Activated CD8-positive, alpha-beta T cell treated with anti-CD3 and anti-CD28 coated beads for 36 hours (primary cell): Measurements from ENCODE around the gene LCA5. TPM values are rescaled to one million over a fixed set of nuclear protein-coding genes. Genes with fewer than 3 reads are reported as not detected.

Source experiments
- ATAC-seq: fragments of 200-7000 bp; cut with Tn5 transposase; one replicate; pipeline ENCODE4 v1.10.0; 2021; ENCODE audit warnings: mild to moderate bottlenecking, moderate library complexity
- CTCF ChIA-PET: fragments of 350-600 bp; sonication (Branson Sonifier 250); formaldehyde crosslinking; loops from one replicate; lab custom pipeline; 2021; ENCODE audit warnings: antibody characterized with exemption; lab: Charles Lee
- POLR2A ChIA-PET: fragments of 350-600 bp; sonication (Branson Sonifier 250); formaldehyde crosslinking; loops from one replicate; lab custom pipeline; 2021; ENCODE audit warnings: antibody characterized with exemption; lab: Charles Lee
- DNase-seq: peaks from one replicate; pipeline ENCODE4 v3.0.0-alpha.2; 2020
- H3K27ac Mint-ChIP-seq: one replicate; pipeline ENCODE4 v1.8.0; 2021; ENCODE audit warnings: mild to moderate bottlenecking, mixed read lengths
- H3K27me3 Mint-ChIP-seq: one replicate; pipeline ENCODE4 v1.8.0; 2021; ENCODE audit warnings: mixed read lengths
- H3K36me3 Mint-ChIP-seq: one replicate; pipeline ENCODE4 v1.8.0; 2021; ENCODE audit warnings: low read depth, mixed read lengths
- H3K4me1 Mint-ChIP-seq: one replicate; pipeline ENCODE4 v1.8.0; 2021; ENCODE audit warnings: low read depth, mixed read lengths
- H3K4me3 Mint-ChIP-seq: one replicate; pipeline ENCODE4 v1.8.0; 2021; ENCODE audit warnings: mild to moderate bottlenecking, moderate library complexity, mixed read lengths
- H3K9me3 Mint-ChIP-seq: one replicate; pipeline ENCODE4 v1.8.0; 2021; ENCODE audit warnings: mixed read lengths
- CTCF ChIP-seq: fragments of 200-600 bp; IDR thresholded peaks from one replicate; pipeline ENCODE4 v1.8.0; 2022; ENCODE audit warnings: antibody characterized with exemption, mild to moderate bottlenecking
- intact Hi-C: fragments of 100-400 bp; cut with micrococcal nuclease; formaldehyde crosslinking; loops from one replicate; pipeline ENCODE4 v1.10.0; 2022
- total RNA-seq, 2 experiments: library from RNA; stranded (reverse); gene quantifications; one replicate each; pipeline ENCODE4 v1.2.3, GENCODE V29; 2021

LCA5 gene
- total RNA-seq, 2 experiments from 2014 or later = 0.07 TPM; not detected in 1

- H3K4me3 Mint-ChIP-seq = no peak overlapping the region
- POLR2A ChIA-PET = no interaction called here
- DNase-seq (no peak), ATAC-seq (no peak)
- H3K27me3 Mint-ChIP-seq = no peaks in the 10 kb centered on the region
- no peaks in the 10 kb centered on the region for H3K36me3 Mint-ChIP-seq
- no peak for TF ChIP-seq CTCF
- H3K4me1 Mint-ChIP-seq = no peaks in the 10 kb centered on the region
- no peak overlapping the region for H3K27ac Mint-ChIP-seq
- CTCF ChIA-PET = interaction anchor here (1.1 to 1.5 kb wide), 2 partner anchors 140 to 294 kb away, joined by 3 read pairs; no protein-coding TSS in a partner anchor
- H3K9me3 Mint-ChIP-seq = peaks cover 4% of the 10 kb centered on the region
- intact Hi-C loops = loop anchor here (5.0 kb wide), 1 partner anchor 138 kb away; no protein-coding TSS in a partner anchor
Observed at GRCh38 chr6:79574174-79574573, 36.9 kb upstream of the LCA5 start.

- Mint-ChIP-seq H3K4me3 (no peak overlapping the region), H3K27ac (no peak overlapping the region), H3K4me1 (no peaks in the 10 kb centered on the region), H3K9me3 (no peaks in the 10 kb centered on the region), H3K36me3 (no peaks in the 10 kb centered on the region), H3K27me3 (no peaks in the 10 kb centered on the region)
- no peak for DNase-seq
- ChIA-PET CTCF (interaction anchor here (0.6 to 2.2 kb wide), 17 partner anchors 9 to 376 kb away, joined by 3 to 9 read pairs (median 3); no protein-coding TSS in a partner anchor), POLR2A (no interaction called here)
- ATAC-seq = no peak
- intact Hi-C loops = loop anchor here (5.0 kb wide), 1 partner anchor 141 kb away; no protein-coding TSS in a partner anchor
- TF ChIP-seq CTCF = peak; percentile 44
Observed at GRCh38 chr6:79571030-79571367, 33.8 kb upstream of the LCA5 start.

GRCh38 chr6:79570129-79571029, 33.1 kb upstream of the LCA5 start:
- H3K4me3 Mint-ChIP-seq = no peak overlapping the region
- CTCF ChIA-PET = interaction anchor here (0.6 to 2.2 kb wide), 19 partner anchors 9 to 376 kb away, joined by 3 to 9 read pairs (median 3); no protein-coding TSS in a partner anchor
- no peaks in the 10 kb centered on the region for H3K4me1 Mint-ChIP-seq
- H3K36me3 Mint-ChIP-seq = no peaks in the 10 kb centered on the region
- POLR2A ChIA-PET = no interaction called here
- no peak for ATAC-seq
- H3K27me3 Mint-ChIP-seq = no peaks in the 10 kb centered on the region
- H3K27ac Mint-ChIP-seq = no peak overlapping the region
- intact Hi-C loops = loop anchor here (5.0 kb wide), 1 partner anchor 142 kb away; no protein-coding TSS in a partner anchor
- TF ChIP-seq CTCF = peak; percentile 74
- no peaks in the 10 kb centered on the region for H3K9me3 Mint-ChIP-seq
- no peak for DNase-seq

DNA sequence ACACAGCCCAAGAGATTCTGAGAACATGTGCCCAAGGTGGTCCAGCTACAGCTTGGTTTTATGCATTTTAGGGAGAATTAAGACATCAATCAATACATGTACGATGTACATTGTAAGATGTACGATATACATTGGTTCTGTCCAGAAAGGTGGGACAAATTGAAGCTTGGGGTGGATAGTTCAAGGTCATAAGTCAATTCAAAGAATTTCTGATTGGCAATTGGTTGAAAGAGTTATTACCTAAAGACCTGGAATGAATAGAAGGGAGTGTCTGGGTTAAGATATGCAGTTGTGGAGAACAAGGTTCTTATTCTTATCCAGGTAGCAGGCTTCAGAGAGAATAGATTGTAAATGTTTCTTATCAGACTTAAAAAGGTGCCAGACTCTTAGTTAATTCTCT, 31.8 kb upstream of the LCA5 start:
- no peaks in the 10 kb centered on the region for H3K36me3 Mint-ChIP-seq
- H3K4me1 Mint-ChIP-seq = no peaks in the 10 kb centered on the region
- TF ChIP-seq CTCF = no peak
- ATAC-seq (no peak), DNase-seq (no peak)
- no peaks in the 10 kb centered on the region for H3K9me3 Mint-ChIP-seq
- no peaks in the 10 kb centered on the region for H3K27me3 Mint-ChIP-seq
- intact Hi-C loops = no loop called here
- POLR2A ChIA-PET = no interaction called here
- CTCF ChIA-PET = interaction anchor here (1.4 to 2.2 kb wide), 2 partner anchors 12 to 143 kb away, joined by 4 to 8 read pairs; no protein-coding TSS in a partner anchor
- H3K4me3 Mint-ChIP-seq = no peak overlapping the region
- H3K27ac Mint-ChIP-seq = no peak overlapping the region

DNA sequence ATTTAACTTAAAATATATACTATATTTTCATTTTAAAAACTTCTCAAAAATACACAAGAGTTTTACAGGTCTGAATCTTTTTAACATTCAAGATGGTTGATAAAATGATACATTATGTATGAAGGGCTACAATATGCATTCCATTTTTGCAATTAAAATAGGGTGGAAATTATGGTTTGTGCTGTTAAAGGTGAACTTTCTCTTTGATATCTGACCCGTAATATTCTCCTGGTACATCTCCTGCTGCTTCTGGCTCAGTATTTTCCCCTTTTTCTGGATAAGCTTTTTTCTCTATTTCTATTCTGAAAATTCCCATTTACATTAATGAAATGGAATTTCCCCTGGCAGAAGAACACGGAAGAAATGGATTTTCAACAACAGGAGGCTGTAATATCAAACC, 27.4 kb upstream of the LCA5 start:
- no peak for ATAC-seq
- TF ChIP-seq CTCF = no peak
- DNase-seq = no peak
- no peaks in the 10 kb centered on the region for H3K36me3 Mint-ChIP-seq
- POLR2A ChIA-PET = no interaction called here
- H3K27ac Mint-ChIP-seq = no peak overlapping the region
- H3K27me3 Mint-ChIP-seq = no peaks in the 10 kb centered on the region
- no peak overlapping the region for H3K4me3 Mint-ChIP-seq
- CTCF ChIA-PET = no interaction called here
- no peaks in the 10 kb centered on the region for H3K9me3 Mint-ChIP-seq
- no peaks in the 10 kb centered on the region for H3K4me1 Mint-ChIP-seq
- intact Hi-C loops = no loop called here
